ENCODE data around the gene TMEM131. TPM values are rescaled to one million over a fixed set of nuclear protein-coding genes. Genes with fewer than 3 reads are reported as not detected.

The TMEM131 gene
- total RNA-seq, 1 donor from 2014 or later: 43.9 TPM

GRCh38 chr2:97974471-97974870, 21.3 kb downstream of the TMEM131 start:
- no peak overlapping the region for H3K4me3 Mint-ChIP-seq
- H3K9me3 Mint-ChIP-seq: peaks cover 30% of the 10 kb centered on the region
- DNase-seq (ENCODE audit: low read depth, low spot score): no peak
- no peaks in the 10 kb centered on the region for H3K27me3 Mint-ChIP-seq (ENCODE audit: low read depth)
- no peak overlapping the region for H3K27ac Mint-ChIP-seq (ENCODE audit: unreplicated experiment)
- H3K4me1 Mint-ChIP-seq: peaks cover 12% of the 10 kb centered on the region
- H3K36me3 Mint-ChIP-seq (ENCODE audit: low read depth): peaks cover 43% of the 10 kb centered on the region
- no peak for TF ChIP-seq CTCF (conservative IDR thresholded peaks at IDR 0.05)

- Mint-ChIP-seq H3K9me3 (peaks cover 16% of the 10 kb centered on the region), H3K27me3 (ENCODE audit: low read depth) (no peaks in the 10 kb centered on the region), H3K4me1 (peaks cover 12% of the 10 kb centered on the region), H3K4me3 (no peak overlapping the region), H3K36me3 (ENCODE audit: low read depth) (peaks cover 23% of the 10 kb centered on the region), H3K27ac (ENCODE audit: unreplicated experiment) (no peak overlapping the region)
- TF ChIP-seq CTCF (conservative IDR thresholded peaks at IDR 0.05): no peak
- no peak for DNase-seq (ENCODE audit: low read depth, low spot score)
Observed at GRCh38 chr2:97970293-97971060, 25.3 kb downstream of the TMEM131 start.

GRCh38 chr2:97969081-97970067, 26.4 kb downstream of the TMEM131 start:
- TF ChIP-seq CTCF (conservative IDR thresholded peaks at IDR 0.05): no peak
- Mint-ChIP-seq H3K27me3 (ENCODE audit: low read depth) (no peaks in the 10 kb centered on the region), H3K4me1 (peaks cover 22% of the 10 kb centered on the region), H3K9me3 (peaks cover 9% of the 10 kb centered on the region), H3K4me3 (no peak overlapping the region), H3K36me3 (ENCODE audit: low read depth) (peaks cover 16% of the 10 kb centered on the region), H3K27ac (ENCODE audit: unreplicated experiment) (no peak overlapping the region)
- DNase-seq (ENCODE audit: low read depth, low spot score): no peak

- no peak for TF ChIP-seq CTCF (conservative IDR thresholded peaks at IDR 0.05)
- DNase-seq (ENCODE audit: low read depth, low spot score): no peak
- peaks cover 5% of the 10 kb centered on the region for H3K36me3 Mint-ChIP-seq (ENCODE audit: low read depth)
- H3K4me3 Mint-ChIP-seq: no peak overlapping the region
- no peaks in the 10 kb centered on the region for H3K27me3 Mint-ChIP-seq (ENCODE audit: low read depth)
- H3K4me1 Mint-ChIP-seq: peaks cover 22% of the 10 kb centered on the region
- peaks cover 2% of the 10 kb centered on the region for H3K9me3 Mint-ChIP-seq
- H3K27ac Mint-ChIP-seq (ENCODE audit: unreplicated experiment): no peak overlapping the region
Observed at GRCh38 chr2:97967931-97968627, 27.7 kb downstream of the TMEM131 start.

- DNase-seq (ENCODE audit: low read depth, low spot score): no peak
- Mint-ChIP-seq H3K4me1 (peaks cover 22% of the 10 kb centered on the region), H3K27ac (ENCODE audit: unreplicated experiment) (no peak overlapping the region), H3K27me3 (ENCODE audit: low read depth) (no peaks in the 10 kb centered on the region), H3K36me3 (ENCODE audit: low read depth) (peaks cover 4% of the 10 kb centered on the region), H3K9me3 (no peaks in the 10 kb centered on the region), H3K4me3 (no peak overlapping the region)
- TF ChIP-seq CTCF (conservative IDR thresholded peaks at IDR 0.05): no peak
Observed at GRCh38 chr2:97967216-97967592, 28.5 kb downstream of the TMEM131 start.

Measured in neural crest cell (in vitro differentiated cells).